ENCODE results near the gene NUP133.
"Not testable (repeated sequence)": the region's sequence is repeated elsewhere in the genome, so short reads cannot be mapped to it uniquely, and the experiment has no call there.

The NUP133 gene

DNA sequence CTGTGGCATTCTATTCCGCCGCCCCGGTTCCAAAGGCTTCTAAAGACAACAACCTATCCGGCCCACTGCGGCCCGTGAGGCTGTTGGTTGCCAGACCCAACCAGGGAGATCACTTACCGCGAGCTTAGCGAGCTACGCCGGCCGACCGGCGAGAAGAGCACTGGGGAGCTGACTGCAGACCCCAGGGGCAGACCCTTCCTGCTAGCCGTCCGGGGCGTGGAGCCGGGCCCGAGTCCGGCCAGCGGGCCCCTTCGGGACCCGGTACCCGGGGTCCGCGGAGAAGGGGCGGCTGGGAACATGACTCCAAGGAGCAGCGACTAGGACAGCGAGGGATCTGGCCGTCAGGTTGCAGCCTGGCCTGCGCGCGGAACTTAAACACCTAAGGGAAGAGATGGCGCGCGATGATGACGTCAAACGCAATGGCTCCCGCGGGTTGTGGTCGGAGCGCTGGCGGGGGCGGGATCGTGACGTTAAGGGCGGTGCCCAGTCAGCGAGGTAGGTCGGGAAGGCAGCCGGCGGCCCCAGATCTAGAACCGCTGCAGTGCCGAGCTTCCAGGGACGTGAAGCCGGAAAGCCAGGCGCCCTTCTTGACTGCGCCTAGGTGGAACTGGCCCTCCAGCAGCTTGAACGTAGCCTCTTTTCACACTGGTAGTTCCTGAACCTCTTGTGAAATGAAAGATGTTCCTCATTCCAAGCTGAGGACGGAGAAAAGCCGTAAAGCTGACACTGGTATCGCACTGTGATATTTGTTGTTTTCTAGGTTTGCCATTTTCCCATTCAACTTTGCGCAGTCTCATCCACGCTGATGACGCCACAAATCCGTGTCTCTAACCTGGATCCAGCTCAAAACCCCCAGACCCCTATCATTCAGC is at the start of gene NUP133:
NUP133 (minus strand) TSS at position 391 of the 872 bp plus-strand sequence; CDS start at position 299, 92 bp downstream.
- peak; percentile 97 for DNase-seq

DNA sequence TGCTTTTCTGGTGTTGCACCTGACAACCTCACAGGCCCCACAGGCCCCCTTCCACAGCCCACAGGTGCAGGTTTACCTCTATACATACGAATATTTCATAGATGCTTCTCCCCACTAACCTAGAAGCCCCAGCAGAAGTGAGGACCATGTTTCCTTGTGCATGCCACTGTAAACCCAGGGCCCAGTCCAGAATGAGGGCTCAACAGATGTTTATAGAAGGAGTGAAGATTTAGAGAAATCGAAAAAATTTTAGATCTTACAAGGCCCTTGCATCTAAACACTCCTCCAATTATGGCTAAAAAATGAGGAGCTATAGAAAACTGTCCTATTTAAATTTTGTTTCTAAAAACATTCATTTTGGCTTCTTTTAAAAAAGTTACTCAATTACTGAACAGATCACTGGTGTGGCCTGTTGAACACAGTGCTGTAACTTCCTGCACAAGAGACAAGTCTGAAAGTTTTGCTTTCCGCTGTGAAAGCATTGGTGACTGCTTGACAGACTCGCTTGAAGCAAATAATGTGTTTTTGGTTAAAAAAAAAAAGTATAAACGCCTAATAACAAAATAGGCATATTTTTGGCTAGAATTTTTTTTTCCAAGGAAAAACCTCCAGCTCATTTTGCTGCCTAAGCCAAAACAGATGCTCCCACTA is 49.2 kb upstream of the NUP133 start:
- no peak for DNase-seq

DNA sequence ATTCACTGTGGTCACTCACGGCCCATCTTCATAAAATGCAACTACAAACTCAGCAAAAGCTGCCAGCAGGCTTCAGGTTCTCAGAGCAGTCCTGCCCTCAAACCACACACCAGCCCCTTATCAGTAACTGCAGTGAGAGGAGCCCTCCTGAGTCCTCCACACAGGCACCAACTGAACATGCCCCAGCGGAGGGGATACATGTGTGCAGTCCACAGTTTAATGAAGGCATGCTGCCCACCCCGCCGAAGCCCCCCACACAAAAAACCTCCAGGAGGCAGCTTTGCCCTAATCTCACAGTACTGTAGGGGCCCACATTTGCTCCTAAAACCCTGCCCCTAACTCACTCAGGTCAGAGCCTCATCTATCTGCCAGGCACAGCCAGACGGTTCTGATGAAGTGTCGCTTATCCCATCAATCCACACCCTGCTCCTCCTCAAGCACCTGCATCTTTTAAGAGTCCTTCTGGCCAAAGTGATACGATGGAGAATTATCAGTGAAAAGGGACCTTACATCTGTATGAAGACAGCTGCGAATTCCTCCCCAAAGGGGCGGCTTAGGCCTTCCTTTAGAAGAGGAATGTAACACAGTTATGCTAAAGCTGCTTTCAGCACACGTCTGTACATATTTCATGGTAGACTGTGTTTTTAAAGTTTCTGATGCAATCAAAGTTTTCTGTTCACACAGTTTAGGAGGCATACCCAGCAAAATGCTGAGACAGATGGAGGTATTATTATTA is 46.9 kb upstream of the NUP133 start:
- no peak for DNase-seq

DNA sequence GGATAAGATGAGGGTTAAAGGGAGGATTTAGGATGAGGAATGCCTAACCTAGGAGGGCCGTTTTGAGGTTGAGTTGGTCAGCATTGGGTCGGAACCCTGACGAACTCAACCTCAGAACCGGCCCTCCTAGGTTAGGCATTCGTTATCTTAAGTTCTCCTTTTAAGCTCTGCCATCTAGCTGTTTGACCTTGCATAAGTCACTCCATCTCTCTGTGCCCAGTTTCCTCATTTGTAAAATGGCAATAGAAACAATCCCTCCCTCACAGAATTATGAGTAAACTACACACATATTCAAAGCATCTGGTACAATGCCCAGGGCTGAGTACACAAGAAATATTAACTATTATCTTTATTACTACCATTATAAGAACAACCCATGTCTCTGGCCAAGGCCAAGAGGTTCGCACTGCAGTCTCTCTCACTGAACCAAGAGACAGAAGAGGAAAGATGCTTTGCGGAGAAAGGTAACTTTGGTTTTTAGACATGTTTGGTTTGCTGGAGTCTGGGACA is 45.5 kb upstream of the NUP133 start:
- DNase-seq, result no peak

DNA sequence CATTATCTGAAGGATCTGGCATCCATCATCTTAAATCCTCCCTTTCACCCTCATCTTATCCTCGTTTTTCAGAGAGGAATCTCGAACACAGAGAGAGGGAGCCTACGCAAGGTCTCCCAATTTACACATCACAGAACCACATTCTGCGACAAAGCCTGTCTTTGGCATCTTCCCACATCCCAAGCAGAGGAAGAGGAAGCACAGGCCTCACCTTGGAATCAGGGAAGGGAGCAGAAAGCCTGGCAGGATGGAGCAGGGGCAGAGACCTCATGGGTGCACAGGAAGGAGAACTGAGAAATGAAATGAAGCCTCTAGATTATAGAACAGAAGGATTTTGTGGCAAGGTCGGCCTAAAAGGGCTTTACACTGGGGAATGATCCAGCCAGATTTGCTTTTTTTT is 44.6 kb upstream of the NUP133 start:
- DNase-seq, result no peak

DNA sequence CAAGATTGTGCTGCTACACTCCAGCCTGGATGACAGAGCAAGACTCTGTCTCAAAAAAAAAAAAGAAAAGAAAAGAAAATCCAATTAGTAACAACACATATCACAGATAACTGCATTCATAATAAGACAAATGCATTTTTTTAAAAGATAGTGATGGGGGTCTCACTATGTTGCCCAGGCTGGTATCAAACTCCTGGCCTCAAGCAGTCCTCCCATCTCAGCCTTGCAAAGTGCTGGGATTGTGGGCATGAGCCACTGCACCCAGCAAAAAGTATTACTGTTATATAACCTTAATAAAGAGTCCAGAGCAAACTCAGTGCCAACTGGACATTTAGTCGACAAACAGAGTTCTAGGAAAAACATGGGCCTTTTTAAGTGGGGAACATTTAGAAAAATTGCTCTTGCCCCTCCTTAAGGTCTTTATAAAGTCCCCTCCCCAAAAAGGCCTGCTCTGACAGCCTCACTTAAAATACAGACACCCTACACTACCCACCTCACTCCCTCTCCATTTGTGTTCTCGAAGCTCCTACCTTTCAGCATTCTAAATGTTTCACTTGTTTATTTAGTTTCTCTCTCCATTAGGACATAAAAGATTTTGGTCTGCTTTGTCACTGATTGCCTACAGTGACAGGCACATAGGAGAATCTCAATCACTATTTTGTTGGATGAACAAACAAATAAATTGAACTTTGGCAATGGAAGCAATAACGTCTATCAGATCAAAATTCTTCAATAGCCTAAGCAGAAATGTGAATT is 42.8 kb upstream of the NUP133 start:
- no peak for DNase-seq

DNA sequence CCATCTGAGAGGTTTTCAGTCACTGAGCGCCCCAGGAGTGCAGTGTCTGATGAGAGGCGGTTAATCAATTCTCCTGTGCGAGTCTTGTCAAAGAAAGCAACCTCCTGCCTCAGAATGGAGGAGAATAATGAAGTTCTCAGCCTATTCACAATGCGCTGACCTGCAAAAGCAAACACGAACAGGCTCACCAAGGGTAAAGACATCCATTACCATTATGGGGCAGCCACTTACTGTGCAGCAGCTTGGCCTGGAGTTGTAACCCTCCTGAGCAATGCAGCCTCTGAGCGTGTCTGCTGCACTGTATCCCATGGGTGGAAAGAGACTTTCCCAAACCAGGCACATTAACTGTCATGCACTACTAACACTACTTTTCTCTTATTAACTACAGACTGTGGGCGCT is 39.4 kb upstream of the NUP133 start:
- no peak for DNase-seq

DNA sequence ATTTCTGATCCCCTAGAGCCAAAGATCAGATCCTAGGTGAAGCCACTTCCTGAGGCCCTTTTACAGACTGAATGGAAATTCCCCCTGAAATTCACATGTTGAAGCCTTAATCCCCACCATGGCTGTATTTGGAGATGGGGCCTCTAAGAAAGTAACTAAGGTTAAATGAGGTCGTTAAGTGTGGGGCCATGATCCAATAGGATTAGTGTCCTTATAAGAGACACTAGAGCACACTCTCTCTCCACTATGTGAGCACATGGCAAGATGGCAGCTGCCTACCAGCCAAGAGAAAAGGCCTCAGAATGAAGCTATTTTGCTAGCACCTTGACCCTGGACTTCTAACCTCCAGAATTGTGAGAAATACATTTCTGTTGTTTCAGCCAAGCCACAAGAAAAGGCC is 36.4 kb upstream of the NUP133 start:
- no peak for DNase-seq

DNA sequence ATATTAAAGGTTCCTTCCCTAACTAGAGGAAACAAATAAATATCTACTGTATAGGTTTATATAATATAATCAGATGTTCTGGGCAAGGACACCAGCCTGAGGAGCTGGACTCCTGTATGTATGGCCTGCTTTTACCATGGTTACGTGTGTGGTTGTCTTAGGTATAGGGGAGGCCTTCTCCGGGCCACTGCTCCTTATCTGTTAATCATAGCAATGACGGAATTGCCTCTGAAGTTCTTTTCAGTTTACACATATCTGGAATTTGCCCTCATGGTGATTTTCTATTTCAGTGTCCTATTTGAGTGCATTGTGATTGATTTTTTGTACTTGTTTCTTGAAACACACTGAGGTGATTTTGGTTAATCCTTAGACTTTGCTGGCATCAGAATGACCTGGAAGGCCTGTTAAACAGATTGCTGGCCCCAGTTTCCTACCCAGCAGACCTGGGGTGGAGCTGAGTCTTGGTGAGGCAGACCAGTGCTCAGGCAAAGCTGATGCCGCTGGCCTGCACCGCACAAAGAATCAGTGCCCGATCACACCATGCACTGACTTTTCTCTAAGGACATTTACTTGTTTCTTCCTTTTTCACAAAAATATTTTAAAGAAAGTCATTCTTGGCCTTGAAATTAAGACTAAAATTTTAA is 31.8 kb upstream of the NUP133 start:
- DNase-seq, result no peak

DNA sequence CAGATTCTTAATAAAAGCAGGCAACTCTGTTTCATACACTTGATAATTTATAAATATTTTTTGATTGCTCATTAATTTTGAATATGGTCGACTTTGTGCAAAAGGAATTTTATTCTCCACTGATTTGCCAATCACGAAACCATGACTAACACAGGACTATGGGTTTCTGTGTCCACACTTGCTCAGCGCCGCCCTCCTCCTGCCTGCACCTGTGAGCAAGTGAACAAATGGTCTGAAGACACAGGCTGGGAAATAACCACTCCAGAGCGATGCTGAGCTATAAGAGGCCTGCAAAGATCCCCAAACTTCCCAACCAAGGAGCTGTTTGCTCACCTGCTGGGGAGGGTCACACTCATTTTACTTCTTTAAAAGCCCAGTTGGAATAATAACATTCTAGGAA is 30.8 kb upstream of the NUP133 start:
- DNase-seq, result no peak

DNA sequence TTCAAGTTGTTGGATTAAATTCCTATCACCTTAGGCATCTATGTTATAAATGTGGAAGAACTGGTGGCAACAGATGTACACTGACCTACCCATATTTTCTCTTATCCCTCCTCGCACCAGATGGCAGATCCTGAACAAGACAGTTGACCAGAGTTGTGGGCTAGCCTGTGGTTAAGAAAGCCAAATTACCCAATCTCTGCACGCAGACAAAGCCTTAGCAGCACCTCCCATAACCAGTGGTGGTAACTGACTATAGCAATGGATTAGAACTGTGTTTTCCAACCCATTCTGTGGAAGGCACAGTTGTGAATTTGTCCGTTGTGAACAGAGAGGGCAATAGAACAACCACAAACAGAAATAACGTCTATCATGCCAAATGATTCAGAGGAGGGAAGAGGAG is 29.8 kb upstream of the NUP133 start:
- no peak for DNase-seq

DNA sequence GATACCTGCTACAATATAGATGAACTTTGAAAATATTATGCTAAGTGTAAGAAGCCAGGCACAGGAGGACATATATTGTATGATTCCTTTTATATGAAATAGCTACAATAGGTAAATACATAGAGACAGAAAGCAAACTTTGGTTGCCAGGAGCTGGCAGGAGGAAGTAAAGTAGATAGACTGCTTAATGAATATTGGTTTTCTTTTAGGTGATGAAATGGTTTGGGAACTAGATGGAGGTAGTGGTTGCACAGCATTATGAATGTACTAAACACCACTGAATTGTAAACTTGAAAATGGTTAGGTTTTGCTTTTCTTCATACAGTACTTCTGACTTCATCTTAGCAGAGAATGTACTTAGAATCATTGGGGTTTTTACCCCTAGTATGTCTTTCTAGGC is 28.8 kb upstream of the NUP133 start:
- no peak for DNase-seq

DNA sequence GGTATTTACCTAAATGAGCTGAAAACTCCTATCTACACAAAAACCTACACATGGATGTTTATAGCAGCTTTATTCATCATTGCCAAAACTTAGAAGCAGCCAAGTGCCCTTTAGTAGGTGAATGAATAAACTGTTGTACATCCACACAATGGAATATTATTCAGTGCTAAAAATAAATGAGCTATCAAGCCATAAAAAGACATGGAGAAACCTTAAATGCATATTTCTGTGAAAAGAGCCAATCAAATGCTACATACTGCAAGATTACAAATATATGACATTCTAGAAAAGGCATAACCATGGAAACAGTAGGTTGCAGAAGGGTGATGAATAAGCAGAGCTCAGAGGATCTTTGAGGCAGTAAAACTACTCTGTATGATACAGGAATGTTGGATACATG is 27.1 kb upstream of the NUP133 start:
- no peak for DNase-seq

DNA sequence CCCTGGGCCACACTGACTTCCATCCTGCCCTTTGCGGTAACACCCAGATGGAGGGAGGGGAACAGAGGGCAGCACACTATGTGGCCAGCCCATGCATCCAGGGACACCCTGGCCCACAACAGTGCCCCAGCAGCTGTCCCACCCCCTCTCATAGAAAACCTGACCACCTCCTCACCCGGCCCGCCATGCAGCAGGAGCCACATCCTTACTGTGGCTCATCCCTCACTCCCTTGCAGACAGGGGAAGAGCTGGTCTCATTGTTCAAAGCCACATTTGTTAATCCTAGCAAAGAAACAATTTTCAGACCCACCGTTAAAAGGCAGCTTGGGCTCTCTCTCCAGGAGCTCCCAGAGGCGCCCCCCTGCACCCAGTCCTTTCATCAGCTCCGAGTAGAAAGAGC is 23.2 kb upstream of the NUP133 start:
- DNase-seq, result no peak

DNA sequence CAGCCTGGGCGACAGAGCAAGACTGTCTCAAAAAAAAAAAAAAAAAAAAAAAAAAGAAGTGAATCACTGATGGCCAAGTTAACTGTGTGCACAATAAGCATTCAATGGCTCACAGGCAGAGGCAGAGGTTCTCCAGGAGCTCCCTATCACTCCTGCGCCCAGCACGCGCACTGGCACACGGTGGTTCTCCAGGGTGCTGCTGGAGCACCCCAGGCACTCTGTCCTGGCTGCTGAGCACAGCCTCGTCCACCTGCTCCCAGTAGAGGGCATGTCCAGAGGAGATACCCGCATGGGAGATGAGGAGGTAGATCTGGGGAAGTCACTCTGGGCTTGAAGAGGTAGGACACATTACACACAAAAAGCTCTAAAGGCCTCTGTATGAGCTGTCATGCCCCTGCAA is 21.5 kb upstream of the NUP133 start:
- DNase-seq, result no peak

DNA sequence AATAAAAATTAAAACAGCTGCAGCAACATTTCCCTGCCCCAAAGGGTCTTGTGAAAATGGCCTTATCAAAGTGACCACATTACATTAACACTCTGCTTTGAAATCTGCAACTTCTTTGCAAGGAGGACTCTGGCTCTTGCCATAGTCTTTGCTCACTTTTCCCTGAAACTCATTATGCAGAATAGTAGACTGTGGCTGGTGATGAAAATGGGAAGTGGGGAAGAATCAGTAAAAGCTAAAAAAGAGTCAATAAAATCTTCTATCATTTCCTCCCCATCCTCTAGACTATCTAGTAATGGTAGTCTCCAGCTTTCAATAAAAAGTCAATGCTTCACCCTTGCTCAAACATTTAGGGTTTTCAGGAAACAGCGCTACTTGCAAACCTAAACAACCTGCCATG is 18.6 kb upstream of the NUP133 start:
- DNase-seq, result no peak

DNA sequence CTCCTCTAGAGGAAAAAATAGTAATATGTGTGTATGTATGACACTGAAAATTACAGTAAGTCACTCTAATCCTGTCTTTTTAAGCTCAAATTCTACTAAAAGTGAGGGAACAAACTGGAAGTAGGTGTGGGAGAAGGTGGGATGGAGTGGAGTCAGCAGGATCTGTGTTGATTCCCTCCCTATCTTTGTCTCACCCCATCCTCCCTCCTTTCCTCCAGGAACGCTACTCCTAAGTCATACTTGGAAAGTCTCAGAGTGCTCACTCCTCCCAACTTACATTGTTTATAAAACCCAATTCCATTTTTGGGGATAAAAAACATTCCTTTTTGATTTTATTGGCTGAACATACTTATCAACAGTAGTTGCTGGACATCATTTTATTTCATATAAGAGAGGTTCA is 14.9 kb upstream of the NUP133 start:
- no peak for DNase-seq

DNA sequence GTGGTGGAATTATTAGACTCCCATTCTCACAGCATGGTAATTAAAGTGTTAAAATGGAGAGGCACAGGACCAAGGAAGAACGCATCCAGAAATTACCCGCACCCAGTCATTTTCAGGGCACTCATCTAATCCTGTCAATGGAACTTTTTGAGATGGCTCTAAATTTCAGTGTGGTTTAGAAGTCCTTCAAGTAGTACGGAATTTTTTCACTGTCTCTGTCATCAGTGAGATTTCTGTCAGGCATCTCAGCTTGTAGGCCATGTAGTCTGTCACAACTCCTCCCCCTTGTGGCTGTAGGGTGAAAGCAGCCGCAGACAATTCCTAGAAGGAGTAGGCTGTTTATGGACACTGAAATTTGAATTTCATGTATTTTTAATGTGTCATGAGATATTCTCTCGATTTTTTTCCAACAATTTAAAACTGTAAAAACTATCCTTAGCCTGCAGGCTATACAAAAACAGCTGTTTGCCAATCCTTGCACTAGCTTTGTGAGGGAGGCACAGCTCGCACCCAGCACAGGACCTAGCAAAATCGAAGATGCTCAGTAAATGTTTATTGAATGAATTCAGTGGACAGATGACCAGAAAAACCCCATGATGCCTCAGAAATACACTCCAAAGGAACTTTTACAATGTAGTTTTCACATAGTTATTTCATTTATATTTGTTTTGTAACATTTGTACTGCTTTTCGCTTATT is 6.6 kb upstream of the NUP133 start:
- peak; percentile 72 for DNase-seq

DNA sequence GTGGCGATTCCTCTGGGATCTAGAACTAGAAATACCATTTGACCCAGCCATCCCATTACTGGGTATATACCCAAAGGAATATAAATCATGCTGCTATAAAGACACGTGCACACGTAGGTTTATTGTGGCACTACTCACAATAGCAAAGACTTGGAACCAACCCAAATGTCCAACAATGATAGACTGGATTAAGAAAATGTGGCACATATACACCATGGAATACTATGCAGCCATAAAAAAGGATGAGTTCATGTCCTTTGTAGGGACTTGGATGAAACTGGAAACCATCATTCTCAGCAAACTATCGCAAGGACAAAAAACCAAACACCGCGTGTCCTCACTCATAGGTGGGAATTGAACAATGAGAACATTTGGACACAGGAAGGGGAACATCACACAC is 3.5 kb upstream of the NUP133 start:
- not testable (repeated sequence) for DNase-seq

DNA sequence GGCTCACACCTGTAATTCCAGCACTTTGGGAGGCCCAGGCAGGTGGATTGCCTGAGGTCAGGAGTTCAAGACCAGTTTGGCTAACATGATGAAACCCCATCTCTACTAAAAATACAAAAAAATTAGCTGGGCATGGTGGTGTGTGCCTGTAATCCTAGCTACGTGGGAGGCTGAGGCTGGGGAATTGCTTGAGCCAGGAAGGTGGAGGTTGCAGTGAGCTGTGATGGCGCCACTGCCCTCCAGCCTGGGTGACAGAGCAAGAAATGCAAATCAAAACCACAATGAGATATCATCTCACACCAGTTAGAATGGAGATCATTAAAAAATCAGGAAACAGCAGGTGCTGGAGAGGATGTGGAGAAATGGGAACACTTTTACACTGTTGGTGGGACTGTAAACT is 3.1 kb upstream of the NUP133 start:
- DNase-seq, result not testable (repeated sequence)

DNA sequence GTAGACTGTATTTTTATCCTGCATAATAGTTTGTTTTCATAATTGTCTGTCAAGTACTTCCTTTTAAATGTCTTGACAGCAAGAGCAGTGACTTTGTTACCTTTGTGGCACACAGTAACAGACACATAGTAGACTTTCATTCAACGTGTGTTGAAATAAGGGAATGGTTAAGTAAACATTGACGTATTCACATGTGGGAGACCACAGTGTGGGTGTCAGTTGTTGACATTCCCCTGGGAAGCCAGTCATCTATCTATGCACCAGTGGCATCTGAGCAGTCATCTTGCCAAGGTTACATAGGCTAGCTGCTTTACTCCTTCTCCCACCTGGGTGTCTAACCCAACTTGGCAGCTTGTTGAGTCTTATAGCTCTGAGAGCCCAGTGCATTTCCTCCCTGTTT is 1.4 kb upstream of the NUP133 start:
- no peak for DNase-seq
